ENCODE data around the gene GTPBP6.

GTPBP6 gene

DNA sequence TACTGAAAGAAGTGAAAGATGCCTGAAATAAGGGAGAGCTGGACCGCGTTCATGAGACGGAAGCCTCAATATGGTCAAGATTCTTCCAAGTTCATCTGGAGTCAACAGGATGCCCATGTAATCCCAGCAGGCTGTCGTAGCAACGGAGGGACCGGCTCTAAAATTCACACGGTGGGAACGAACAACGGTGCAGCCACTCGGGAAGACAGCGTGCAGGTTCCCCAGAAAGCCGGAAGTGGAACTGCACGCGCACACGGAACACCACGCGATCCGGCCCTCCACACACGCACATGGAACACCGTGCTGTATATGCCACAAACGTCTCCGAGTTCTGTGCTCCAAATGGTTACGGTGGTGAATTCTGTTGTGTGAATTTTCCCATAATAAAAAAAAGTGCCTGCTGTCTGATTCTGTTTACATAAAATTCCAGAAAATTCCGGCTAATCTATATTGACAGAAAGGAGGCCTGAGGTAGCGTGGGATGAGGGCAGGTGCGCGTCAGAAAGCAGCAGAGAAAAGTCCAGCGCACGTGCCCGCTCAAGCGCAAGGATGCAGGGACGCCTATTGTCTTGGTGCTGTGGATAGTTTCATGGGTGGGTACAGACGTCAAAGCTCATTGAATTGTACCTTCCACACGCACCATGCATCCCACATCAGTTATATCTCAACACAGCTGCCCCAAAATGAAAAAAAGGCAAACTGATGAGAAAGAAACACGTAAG is 36.9 kb upstream of the GTPBP6 start:
- H3K4me3 ChIP-seq (IDR thresholded peaks at IDR 0.05; ENCODE audit: insufficient read depth, low read depth, low read length) = no peak overlapping the region
- H3K9ac ChIP-seq = no peak overlapping the region
- no peaks in the 10 kb centered on the region for H3K36me3 ChIP-seq (ENCODE audit: insufficient read depth)
- no peaks in the 10 kb centered on the region for H3K27me3 ChIP-seq (ENCODE audit: insufficient read depth, low read depth)
- H3K79me2 ChIP-seq (ENCODE audit: insufficient read depth, low read depth) = no peaks in the 10 kb centered on the region
- H3K27ac ChIP-seq = no peak overlapping the region
- H4K20me1 ChIP-seq (ENCODE audit: insufficient read depth) = no peaks in the 10 kb centered on the region
- no peak overlapping the region for H3K4me2 ChIP-seq
- no peaks in the 10 kb centered on the region for H3K4me1 ChIP-seq (ENCODE audit: low read depth, poor library complexity, severe bottlenecking)
- H2AFZ ChIP-seq (ENCODE audit: low read depth) = no peak overlapping the region
- TF ChIP-seq, protein P1, sequence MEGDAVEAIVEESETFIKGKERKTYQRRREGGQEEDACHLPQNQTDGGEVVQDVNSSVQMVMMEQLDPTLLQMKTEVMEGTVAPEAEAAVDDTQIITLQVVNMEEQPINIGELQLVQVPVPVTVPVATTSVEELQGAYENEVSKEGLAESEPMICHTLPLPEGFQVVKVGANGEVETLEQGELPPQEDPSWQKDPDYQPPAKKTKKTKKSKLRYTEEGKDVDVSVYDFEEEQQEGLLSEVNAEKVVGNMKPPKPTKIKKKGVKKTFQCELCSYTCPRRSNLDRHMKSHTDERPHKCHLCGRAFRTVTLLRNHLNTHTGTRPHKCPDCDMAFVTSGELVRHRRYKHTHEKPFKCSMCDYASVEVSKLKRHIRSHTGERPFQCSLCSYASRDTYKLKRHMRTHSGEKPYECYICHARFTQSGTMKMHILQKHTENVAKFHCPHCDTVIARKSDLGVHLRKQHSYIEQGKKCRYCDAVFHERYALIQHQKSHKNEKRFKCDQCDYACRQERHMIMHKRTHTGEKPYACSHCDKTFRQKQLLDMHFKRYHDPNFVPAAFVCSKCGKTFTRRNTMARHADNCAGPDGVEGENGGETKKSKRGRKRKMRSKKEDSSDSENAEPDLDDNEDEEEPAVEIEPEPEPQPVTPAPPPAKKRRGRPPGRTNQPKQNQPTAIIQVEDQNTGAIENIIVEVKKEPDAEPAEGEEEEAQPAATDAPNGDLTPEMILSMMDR (conservative IDR thresholded peaks at IDR 0.05; ENCODE audit: low read depth, low read length) = no peak

DNA sequence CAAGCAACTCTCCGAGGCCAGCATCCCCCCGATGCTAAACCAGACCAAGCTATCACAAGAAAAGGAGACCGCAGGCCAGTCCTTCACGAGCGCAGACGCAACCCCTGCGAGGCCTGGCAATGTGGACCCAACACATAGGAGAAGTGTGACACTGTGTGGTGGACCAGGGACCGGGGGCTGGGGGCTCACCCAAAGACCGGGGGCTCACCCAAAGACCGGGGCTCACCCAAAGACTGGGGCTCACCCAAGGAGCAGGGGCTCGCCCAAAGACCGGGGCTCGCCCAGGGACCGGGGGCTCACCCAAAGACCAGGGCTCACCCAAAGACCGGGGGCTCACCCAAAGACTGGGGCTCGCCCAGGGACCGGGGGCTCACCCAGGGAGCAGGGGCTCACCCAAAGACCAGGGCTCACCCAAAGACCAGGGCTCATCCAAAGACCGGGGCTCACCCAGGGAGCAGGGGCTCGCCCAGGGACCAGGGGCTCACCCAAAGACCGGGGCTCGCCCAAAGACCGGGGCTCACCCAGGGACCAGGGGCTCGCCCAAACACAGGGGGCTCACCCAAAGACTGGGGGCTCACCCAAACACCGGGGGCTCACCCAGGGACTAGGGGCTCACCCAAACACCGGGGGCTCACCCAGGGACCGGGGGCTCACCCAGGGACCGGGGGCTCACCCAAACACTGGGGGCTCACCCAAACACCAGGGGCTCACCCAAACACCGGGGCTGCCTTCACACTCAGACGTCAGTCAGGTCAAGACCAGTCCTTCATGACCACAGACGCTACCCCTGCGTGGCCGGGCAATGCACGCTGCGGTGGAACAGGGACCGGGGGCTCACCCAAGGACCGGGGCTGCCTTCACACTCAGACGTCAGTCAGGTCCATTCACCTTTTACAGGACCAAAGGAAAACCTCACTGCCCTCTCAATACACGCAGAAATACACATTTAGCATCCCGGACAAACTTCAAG is 35.3 kb upstream of the GTPBP6 start:
- Histone ChIP-seq H2AFZ (ENCODE audit: low read depth) (no peak overlapping the region), H3K36me3 (ENCODE audit: insufficient read depth) (no peaks in the 10 kb centered on the region), H3K27ac (no peak overlapping the region), H3K9ac (no peak overlapping the region), H4K20me1 (ENCODE audit: insufficient read depth) (no peaks in the 10 kb centered on the region), H3K4me1 (ENCODE audit: low read depth, poor library complexity, severe bottlenecking) (no peaks in the 10 kb centered on the region), H3K27me3 (ENCODE audit: insufficient read depth, low read depth) (no peaks in the 10 kb centered on the region), H3K79me2 (ENCODE audit: insufficient read depth, low read depth) (no peaks in the 10 kb centered on the region), H3K4me2 (no peak overlapping the region), H3K4me3 (IDR thresholded peaks at IDR 0.05; ENCODE audit: insufficient read depth, low read depth, low read length) (no peak overlapping the region)
- TF ChIP-seq, protein P1 (conservative IDR thresholded peaks at IDR 0.05; ENCODE audit: low read depth, low read length) = no peak

DNA sequence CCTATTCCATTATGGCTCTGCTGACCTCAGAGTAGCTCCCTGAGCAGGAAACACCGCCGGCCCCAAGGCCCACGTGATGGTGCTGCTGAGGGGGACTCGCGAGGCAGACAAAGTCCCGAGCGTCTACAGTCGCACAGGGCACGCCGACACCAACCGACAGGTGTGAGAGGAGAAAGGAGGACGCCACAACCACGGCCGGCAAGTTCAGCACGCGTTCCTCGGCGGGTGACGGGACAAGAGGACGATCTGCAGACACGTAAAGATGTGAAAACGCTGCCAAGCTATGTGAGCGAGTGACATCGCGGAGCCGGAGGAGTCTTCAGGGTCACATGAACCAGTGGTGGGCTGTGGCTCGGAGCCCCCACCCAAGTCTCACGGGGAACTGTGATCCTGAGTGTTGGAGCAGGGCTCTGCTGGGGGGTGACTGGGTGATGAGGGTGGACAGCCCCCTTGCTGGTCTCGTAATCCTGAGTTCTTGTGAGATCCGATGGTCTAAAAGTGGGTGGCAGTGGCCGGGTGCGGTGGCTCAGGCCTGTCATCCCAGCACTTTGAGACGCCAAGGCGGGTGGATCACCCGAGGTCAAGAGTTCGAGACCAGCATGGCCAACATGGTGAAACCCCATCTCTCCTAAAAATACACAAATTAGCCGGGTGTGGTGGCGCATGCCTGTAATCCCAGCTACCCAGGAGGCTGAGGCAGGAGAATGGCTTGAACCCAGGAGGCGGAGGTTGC is 34.2 kb upstream of the GTPBP6 start:
- H3K27ac ChIP-seq = no peak overlapping the region
- H3K4me3 ChIP-seq (IDR thresholded peaks at IDR 0.05; ENCODE audit: insufficient read depth, low read depth, low read length) = no peak overlapping the region
- H3K36me3 ChIP-seq (ENCODE audit: insufficient read depth) = no peaks in the 10 kb centered on the region
- no peak overlapping the region for H2AFZ ChIP-seq (ENCODE audit: low read depth)
- H3K9ac ChIP-seq = no peak overlapping the region
- no peaks in the 10 kb centered on the region for H3K27me3 ChIP-seq (ENCODE audit: insufficient read depth, low read depth)
- TF ChIP-seq, protein P1 (conservative IDR thresholded peaks at IDR 0.05; ENCODE audit: low read depth, low read length) = no peak
- H3K4me1 ChIP-seq (ENCODE audit: low read depth, poor library complexity, severe bottlenecking) = no peaks in the 10 kb centered on the region
- no peak overlapping the region for H3K4me2 ChIP-seq
- no peaks in the 10 kb centered on the region for H4K20me1 ChIP-seq (ENCODE audit: insufficient read depth)
- no peaks in the 10 kb centered on the region for H3K79me2 ChIP-seq (ENCODE audit: insufficient read depth, low read depth)

DNA sequence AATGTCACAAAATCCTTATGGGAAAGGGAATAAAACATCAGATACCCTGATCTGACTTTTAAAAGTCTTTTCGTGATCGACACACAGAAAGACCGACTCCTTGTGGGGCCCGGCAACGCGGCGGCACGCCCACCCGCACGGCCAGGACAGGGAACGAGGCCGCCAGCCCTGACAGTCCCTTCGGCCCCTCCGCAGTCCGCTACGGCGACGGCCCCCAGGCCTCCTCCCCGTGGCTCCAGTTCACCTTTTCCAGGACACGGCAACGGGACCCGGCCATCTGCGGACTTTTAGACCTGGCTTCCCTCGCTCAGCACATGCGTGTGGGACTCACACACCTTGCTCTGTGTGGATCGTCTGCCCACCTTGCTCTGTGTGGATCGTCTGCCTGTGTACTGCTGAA is 33.6 kb upstream of the GTPBP6 start:
- Histone ChIP-seq H3K4me3 (IDR thresholded peaks at IDR 0.05; ENCODE audit: insufficient read depth, low read depth, low read length) (no peak overlapping the region), H3K27ac (no peak overlapping the region), H3K27me3 (ENCODE audit: insufficient read depth, low read depth) (no peaks in the 10 kb centered on the region), H2AFZ (ENCODE audit: low read depth) (no peak overlapping the region), H3K4me1 (ENCODE audit: low read depth, poor library complexity, severe bottlenecking) (no peaks in the 10 kb centered on the region), H3K79me2 (ENCODE audit: insufficient read depth, low read depth) (no peaks in the 10 kb centered on the region), H3K36me3 (ENCODE audit: insufficient read depth) (no peaks in the 10 kb centered on the region), H3K9ac (no peak overlapping the region), H3K4me2 (no peak overlapping the region), H4K20me1 (ENCODE audit: insufficient read depth) (no peaks in the 10 kb centered on the region)
- TF ChIP-seq, protein P1 (conservative IDR thresholded peaks at IDR 0.05; ENCODE audit: low read depth, low read length) = no peak
